ENCODE results near the gene U2AF1L4. TPM values are rescaled to one million over a fixed set of nuclear protein-coding genes. Genes with fewer than 3 reads are reported as not detected.
"Not testable (repeated sequence)": the region's sequence is repeated elsewhere in the genome, so short reads cannot be mapped to it uniquely, and the experiment has no call there.

U2AF1L4 gene
- total RNA-seq, 1 experiment from 2014 or later: 6.0 TPM

DNA sequence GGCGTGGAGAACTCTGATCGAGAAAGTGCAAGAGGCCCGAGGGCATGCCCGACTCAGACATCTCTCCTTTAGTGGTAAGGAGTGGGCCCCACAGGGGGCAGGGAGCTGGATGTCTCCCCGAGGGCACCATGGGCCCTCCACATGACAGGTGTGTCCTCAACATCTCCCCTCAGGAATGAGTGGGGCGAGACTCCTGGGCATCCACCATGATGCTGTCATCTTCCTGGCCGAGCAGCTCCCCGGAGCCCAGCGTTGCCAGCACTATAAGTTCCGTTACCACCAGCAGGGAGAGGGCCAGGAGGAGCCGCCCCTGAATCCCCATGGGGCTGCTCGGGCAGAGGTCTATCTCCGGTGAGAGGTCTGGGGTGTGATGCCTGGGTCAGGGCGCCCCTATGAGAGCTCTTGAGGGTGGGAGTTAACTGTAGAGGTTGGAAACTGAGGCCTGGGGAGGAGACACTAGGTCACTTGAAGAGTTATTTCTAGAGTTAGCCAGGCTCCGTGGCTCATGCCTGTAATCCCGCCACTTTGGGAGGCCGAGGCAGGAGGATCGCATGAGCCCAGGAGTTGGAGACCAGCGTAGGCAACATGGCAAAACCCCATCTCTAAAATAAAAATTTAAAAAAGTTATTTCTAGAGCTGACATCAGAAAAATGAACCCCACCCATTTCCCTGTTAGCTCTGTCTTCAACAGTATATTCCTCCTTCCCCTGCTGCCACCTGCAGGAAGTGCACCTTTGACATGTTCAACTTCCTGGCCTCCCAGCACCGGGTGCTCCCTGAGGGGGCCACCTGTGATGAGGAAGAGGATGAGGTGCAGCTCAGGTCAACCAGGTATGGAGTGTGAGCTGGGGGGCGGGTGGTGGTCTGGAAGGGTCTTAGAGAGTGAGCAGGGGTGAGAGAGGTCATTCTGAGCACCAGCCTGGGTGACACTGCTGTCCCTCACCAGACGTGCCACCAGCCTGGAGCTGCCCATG lies 8.0 kb downstream of the U2AF1L4 start:
- DNase-seq (ENCODE audit: low read depth, low spot score): no peak
- in situ Hi-C loops (cut with HindIII; ENCODE audit: low pct_unique_long_range_greater_than_20kb, low sequenced_read_pairs): no loop called here

DNA sequence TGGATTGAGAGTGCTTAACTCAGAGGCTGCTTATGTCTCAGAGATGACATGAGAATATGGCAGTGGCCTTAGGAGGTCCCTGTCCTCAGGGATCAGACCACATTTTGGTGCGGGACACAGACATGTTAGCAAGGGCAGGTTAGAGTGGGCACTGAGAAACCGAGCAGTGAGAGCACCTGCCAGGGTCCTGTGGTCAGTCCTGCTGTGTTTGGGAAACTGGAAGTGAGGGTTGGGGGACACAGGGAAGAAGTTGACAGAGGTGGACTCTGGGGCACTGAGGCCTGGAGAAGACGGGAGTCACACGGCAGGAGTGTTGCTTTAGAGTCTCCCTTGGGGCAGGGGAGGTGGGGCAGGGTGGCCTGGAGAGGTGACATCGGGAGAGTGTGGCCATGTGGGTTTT lies 10.3 kb downstream of the U2AF1L4 start:
- in situ Hi-C loops (cut with HindIII; ENCODE audit: low pct_unique_long_range_greater_than_20kb, low sequenced_read_pairs): no loop called here
- DNase-seq (ENCODE audit: low read depth, low spot score): no peak

DNA sequence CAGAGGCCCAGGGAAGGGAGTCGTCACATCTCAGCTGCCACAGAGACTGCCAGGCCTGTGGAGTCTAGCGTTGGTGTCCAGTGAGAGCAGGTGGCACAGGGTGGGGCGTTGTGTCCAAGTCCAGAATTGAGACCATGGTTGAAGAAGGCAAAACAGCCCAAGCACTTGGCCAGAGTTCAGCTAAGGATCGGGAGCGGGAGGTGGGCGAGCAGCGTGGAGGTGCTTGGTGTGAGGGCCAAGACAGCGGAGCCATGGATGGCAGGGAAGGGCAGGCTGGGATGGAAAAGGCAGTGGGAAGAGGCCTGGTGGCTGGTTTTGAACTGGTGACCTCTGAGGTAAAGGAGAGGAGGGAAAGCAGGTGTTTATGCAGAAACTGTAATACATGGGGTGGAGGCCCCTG lies 10.9 kb downstream of the U2AF1L4 start:
- no peak for DNase-seq (ENCODE audit: low read depth, low spot score)
- in situ Hi-C loops (cut with HindIII; ENCODE audit: low pct_unique_long_range_greater_than_20kb, low sequenced_read_pairs): no loop called here

DNA sequence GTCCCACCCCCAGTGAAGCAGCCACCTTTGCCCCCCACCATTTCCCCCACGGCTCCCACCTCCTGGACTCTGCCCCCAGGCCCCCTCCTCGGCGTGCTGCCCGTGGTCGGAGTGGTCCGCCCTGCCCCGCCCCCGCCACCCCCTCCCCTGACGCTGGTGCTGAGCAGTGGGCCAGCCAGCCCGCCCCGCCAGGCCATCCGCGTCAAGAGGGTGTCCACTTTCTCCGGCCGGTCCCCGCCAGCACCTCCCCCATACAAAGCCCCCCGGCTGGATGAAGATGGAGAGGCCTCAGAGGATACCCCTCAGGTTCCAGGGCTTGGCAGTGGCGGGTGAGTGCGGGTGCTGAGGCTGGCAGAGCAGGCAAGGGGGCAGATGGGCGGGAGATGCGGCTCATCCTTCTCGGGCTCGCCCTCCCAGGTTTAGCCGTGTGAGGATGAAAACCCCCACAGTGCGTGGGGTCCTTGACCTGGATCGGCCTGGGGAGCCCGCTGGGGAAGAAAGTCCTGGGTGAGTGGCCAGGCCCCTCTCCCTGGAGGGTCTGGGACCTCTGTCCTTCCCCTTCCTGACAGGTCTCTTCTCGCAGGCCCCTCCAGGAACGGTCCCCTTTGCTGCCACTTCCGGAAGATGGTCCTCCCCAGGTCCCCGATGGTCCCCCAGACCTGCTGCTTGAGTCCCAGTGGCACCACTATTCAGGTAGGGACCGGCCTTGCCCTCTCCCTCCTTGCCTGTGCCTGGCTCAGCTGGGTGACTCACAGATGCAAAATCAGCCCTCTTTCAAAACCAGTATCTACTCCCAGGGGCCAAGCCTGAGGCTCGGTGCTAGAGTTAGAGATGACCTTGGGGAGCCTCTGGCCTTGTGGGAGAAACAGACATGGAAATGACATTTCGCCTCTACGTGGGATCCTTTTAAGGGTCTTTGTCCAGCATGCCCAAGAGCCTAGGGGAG lies 11.8 kb downstream of the U2AF1L4 start:
- in situ Hi-C loops (cut with HindIII; ENCODE audit: low pct_unique_long_range_greater_than_20kb, low sequenced_read_pairs): no loop called here
- DNase-seq (ENCODE audit: low read depth, low spot score): no peak

DNA sequence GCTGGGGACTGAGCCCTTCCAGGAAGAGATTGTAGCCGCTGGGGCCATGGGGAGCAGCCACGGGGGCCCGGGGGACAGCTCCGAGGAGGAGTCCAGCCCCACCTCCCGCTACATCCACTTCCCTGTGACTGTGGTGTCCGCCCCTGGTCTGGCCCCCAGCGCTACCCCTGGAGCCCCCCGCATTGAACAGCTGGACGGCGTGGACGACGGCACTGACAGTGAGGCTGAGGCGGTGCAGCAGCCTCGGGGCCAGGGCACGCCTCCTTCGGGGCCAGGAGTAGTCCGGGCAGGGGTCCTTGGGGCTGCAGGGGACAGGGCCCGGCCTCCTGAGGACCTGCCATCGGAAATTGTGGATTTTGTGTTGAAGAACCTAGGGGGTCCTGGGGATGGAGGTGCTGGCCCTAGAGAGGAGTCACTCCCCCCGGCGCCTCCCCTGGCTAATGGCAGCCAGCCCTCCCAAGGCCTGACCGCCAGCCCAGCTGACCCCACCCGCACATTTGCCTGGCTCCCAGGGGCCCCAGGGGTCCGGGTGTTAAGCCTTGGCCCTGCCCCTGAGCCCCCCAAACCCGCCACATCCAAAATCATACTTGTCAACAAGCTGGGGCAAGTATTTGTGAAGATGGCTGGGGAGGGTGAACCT lies 12.6 kb downstream of the U2AF1L4 start:
- DNase-seq (ENCODE audit: low read depth, low spot score): no peak
- in situ Hi-C loops (cut with HindIII; ENCODE audit: low pct_unique_long_range_greater_than_20kb, low sequenced_read_pairs): no loop called here

DNA sequence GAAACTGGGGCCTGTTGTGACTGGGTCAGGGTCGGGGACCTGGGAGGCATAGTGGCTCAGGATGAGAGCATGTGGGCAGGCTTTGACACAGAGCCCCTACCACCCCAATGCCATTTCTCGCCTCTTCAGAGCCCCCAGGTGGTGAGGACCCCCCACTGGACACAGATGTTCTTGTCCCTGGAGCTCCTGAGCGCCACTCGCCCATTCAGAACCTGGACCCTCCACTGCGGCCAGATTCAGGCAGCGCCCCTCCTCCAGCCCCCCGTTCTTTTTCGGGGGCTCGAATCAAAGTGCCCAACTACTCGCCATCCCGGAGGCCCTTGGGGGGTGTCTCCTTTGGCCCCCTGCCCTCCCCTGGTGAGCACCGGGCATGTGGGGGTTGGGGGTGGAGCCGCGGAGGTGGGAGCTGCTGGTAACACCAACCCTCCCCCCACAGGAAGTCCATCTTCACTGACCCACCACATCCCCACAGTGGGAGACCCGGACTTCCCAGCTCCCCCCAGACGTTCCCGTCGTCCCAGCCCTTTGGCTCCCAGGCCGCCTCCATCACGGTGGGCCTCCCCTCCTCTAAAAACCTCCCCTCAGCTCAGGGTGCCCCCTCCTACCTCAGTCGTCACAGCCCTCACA lies 13.3 kb downstream of the U2AF1L4 start:
- in situ Hi-C loops (cut with HindIII; ENCODE audit: low pct_unique_long_range_greater_than_20kb, low sequenced_read_pairs): no loop called here

DNA sequence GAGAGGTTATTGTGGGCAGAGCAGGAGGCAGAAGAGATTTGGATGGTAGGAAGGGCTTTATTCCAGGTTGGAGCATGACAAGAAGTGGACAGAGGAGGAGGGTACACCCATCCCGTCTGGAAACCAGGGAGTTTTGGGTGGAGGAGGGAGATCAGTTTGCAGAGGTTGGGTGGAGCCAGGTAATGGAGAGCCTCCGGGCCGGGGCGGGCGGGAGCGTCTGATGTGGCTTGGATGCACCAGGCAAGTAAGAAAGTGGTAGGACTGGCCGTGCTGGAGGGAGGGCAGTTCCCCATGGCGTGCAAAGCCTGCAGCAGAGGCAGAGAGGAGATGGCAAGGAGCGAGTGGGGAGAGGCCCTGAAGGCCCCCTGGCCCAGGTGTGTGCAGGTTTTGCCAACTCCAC lies 13.9 kb downstream of the U2AF1L4 start:
- in situ Hi-C loops (cut with HindIII; ENCODE audit: low pct_unique_long_range_greater_than_20kb, low sequenced_read_pairs): no loop called here
- no peak for DNase-seq (ENCODE audit: low read depth, low spot score)

More for the DNA sequence above, 13.3 kb downstream of the U2AF1L4 start:
- no peak for DNase-seq (ENCODE audit: low read depth, low spot score)

DNA sequence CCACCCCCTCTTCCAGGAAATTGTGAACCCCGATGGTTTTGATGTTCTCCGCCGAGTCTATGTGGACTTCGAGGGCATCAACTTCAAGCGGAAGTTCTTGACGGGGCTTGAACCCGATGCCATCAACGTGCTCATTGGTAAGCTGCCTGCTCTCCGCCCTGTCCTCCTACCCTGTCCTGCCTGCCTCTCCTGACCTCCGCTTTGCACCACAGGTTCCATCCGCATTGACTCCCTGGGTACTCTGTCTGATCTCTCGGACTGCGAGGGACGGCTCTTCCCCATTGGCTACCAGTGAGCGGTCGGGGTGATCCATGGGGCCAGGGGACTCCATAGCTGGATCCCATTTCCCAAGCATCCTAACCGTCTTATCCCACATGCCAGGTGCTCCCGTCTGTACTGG lies 14.9 kb downstream of the U2AF1L4 start:
- DNase-seq (ENCODE audit: low read depth, low spot score): no peak
- in situ Hi-C loops (cut with HindIII; ENCODE audit: low pct_unique_long_range_greater_than_20kb, low sequenced_read_pairs): no loop called here

DNA sequence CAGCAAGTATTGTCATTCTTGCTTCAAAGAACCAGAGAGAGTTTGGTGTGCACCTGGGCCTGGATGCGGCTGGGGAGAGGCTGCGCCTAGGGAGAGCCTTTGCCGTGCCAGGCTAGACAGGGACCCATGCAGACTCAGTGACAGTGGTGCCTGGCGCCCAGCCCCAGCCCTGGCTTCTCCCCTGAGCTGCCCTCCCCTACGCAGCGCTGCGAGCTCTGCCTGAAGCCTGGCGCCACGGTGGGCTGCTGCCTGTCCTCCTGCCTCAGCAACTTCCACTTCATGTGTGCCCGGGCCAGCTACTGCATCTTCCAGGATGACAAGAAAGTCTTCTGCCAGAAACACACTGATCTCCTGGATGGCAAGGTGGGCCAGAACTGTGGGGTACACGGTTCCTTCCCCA lies 15.5 kb downstream of the U2AF1L4 start:
- in situ Hi-C loops (cut with HindIII; ENCODE audit: low pct_unique_long_range_greater_than_20kb, low sequenced_read_pairs): no loop called here

DNA sequence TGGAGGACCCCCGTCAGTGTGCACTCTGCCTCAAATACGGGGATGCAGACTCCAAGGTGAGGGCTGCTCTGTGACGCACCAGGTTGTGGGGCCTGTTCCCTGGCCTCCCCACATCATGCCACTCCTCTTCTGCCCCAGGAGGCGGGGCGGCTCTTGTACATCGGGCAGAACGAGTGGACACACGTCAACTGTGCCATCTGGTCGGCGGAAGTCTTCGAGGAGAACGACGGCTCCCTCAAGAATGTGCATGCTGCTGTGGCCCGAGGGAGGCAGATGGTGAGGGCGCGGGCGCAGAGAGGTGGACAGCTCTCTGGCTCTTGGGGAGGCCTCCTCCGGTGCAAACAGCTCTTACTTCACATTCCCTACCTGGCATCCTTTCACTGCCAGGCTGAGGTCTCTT lies 16.2 kb downstream of the U2AF1L4 start:
- DNase-seq (ENCODE audit: low read depth, low spot score): no peak
- in situ Hi-C loops (cut with HindIII; ENCODE audit: low pct_unique_long_range_greater_than_20kb, low sequenced_read_pairs): no loop called here

More for the DNA sequence above, 15.5 kb downstream of the U2AF1L4 start:
- DNase-seq (ENCODE audit: low read depth, low spot score): no peak

DNA sequence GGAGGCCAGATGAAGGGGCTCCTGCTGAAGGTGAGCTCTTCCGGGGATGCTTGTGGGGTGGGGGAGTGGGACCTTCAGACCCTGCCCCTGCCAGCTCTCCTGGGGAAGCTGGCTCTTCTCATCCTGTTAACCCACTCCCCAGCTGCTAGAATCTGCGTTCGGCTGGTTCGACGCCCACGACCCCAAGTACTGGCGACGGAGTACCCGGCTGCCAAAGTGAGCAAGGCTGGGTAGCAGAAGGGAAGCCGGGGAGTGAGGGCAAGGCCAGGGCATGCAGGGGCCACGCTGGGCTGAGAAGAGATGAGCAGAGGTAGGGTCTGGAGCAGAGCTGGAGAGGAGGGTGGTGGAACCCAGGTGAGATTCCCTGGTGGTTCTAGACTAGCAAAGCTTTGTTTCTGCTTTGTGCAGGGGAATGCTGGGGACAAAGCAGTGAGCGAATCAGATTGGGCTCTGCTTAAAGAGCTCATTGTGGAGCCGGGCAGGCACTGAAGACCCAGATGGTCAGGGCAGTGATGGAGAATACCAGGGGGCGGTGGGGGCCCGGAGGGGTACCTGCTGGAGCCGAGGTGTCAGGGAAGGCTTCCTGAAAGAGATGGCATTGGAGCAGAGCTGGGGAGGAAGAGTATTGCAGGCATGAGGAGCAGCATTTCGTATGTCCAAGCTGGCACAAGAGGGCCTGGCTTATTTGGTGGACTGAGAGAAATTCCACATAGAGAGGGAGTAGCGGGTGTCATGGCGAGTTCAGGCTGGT lies 17.1 kb downstream of the U2AF1L4 start:
- in situ Hi-C loops (cut with HindIII; ENCODE audit: low pct_unique_long_range_greater_than_20kb, low sequenced_read_pairs): no loop called here
- DNase-seq (ENCODE audit: low read depth, low spot score): no peak

DNA sequence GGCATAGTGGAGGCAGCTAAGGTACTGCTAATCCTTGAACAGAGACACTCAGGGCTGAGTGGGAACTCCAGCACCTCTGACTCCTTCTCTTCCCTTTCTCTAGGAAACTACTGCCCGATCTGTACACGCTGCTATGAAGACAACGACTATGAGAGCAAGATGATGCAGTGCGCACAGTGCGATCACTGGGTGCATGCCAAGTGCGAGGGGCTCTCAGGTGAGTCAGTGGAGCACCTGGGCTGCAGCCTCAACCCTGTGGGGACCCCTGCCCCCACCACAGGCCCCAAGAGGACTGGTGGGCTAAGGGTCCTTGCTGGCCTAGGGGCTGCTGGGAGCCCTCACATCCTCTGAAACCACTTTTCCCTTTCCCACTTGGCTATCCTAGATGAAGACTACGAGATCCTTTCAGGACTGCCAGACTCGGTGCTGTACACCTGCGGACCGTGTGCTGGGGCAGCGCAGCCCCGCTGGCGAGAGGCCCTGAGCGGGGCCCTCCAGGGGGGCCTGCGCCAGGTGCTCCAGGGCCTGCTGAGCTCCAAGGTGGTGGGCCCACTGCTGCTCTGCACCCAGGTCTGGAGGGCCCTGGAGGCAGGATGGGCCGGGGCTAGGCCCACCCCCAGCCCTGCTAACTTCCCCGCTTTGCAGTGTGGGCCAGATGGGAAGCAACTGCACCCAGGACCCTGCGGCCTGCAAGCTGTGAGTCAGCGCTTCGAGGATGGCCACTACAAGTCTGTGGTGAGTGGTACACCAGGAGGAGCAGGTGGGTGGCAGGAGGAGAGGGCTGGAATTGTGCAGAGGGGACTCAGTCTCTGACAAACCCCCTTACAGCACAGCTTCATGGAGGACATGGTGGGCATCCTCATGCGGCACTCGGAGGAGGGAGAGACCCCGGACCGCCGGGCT lies 17.9 kb downstream of the U2AF1L4 start:
- in situ Hi-C loops (cut with HindIII; ENCODE audit: low pct_unique_long_range_greater_than_20kb, low sequenced_read_pairs): no loop called here
- no peak for DNase-seq (ENCODE audit: low read depth, low spot score)

DNA sequence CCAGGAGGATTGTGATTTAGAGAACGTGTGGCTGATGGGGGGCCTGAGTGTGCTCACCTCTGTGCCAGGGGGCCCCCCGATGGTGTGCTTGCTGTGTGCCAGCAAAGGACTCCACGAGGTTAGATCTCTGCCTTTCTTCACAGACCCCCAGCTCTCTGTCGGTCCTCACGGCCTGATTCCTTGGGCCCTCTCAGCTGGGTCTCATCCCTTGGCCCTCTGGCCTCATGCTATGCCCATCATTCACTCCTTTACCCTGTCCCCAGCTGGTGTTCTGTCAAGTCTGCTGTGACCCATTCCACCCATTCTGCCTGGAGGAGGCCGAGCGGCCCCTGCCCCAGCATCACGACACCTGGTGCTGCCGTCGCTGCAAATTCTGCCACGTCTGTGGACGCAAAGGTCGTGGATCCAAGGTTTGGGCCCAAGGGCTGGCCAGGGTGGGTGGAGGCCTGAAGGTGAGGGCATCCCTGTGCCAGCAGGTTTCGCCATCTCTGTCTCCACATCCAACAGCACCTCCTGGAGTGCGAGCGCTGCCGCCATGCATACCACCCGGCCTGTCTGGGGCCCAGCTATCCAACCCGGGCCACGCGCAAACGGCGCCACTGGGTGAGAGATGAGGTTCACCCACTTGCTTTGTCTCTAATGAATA lies 19.9 kb downstream of the U2AF1L4 start:
- no peak for DNase-seq (ENCODE audit: low read depth, low spot score)
- in situ Hi-C loops (cut with HindIII; ENCODE audit: low pct_unique_long_range_greater_than_20kb, low sequenced_read_pairs): no loop called here

DNA sequence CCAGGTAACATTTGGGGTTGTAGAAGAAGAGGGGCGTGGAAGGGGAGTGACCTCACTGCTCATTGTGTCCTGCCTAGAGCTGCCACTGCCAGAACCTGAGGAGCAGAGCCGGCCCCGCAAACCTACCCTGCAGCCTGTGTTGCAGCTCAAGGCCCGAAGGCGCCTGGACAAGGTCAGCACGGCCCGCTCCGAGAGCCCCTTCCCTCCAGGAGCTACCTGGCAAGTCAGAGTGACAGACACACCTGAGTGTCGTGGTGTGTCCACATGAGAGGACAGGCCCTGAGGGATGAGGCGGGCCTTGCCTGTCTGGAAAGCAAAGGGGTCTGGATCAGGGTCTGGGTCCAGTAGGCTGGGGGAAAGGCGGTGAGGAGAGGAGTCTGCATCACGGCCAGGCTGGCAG lies 20.7 kb downstream of the U2AF1L4 start:
- in situ Hi-C loops (cut with HindIII; ENCODE audit: low pct_unique_long_range_greater_than_20kb, low sequenced_read_pairs): no loop called here
- no peak for DNase-seq (ENCODE audit: low read depth, low spot score)

DNA sequence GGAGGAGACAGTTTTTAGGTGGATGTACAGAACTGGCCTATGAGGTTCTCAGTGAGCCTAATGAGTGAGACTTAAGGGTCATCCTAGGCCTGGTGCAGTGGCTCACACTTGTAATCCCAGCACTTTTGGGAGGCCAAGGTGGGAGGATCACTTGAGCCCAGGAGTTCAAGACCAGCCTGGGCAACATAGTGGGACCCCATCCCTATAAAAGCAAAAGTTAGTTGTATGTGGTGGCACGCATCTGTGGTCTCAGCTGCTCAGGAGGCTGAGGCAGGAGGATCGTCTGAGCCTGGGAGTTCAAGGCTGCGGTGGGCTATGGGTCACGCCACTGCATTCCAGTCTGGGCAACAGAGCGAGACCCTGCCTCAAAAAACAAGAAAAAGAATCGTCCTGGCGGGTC lies 21.1 kb downstream of the U2AF1L4 start:
- in situ Hi-C loops (cut with HindIII; ENCODE audit: low pct_unique_long_range_greater_than_20kb, low sequenced_read_pairs): not testable (repeated sequence)

DNA sequence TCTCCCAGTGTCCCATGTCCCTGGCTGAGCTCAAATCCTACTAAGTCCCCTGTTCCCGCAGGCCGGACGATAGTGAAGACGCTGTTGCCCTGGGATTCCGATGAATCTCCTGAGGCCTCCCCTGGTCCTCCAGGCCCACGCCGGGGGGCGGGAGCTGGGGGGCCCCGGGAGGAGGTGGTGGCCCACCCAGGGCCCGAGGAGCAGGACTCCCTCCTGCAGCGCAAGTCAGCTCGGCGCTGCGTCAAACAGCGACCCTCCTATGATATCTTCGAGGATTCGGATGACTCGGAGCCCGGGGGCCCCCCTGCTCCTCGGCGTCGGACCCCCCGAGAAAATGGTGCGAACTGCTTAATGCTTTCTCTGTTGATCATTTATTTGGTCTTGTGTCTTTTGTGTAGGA lies 21.5 kb downstream of the U2AF1L4 start:
- in situ Hi-C loops (cut with HindIII; ENCODE audit: low pct_unique_long_range_greater_than_20kb, low sequenced_read_pairs): no loop called here
- no peak for DNase-seq (ENCODE audit: low read depth, low spot score)

More for the DNA sequence above, 21.1 kb downstream of the U2AF1L4 start:
- not testable (repeated sequence) for DNase-seq (ENCODE audit: low read depth, low spot score)
